Activated naive CD4-positive, alpha-beta T cell treated with anti-CD3 and anti-CD28 coated beads for 36 hours (primary cell): Measurements from ENCODE around the gene ATXN7L2. TPM values are rescaled to one million over a fixed set of nuclear protein-coding genes. Genes with fewer than 3 reads are reported as not detected.

Source experiments
- CTCF ChIA-PET: fragments of 350-600 bp; sonication (Branson Sonifier 250); formaldehyde crosslinking; loops from one replicate; lab custom pipeline; 2021; ENCODE audit warnings: antibody characterized with exemption; lab: Charles Lee
- DNase-seq: peaks from one replicate; pipeline ENCODE4 v3.0.0-alpha.2; 2020
- H3K27ac Mint-ChIP-seq: one replicate; pipeline ENCODE4 v1.8.0; 2021; ENCODE audit warnings: mild to moderate bottlenecking, mixed read lengths
- H3K27me3 Mint-ChIP-seq: one replicate; pipeline ENCODE4 v1.8.0; 2021; ENCODE audit warnings: low read depth, mixed read lengths
- H3K36me3 Mint-ChIP-seq: one replicate; pipeline ENCODE4 v1.8.0; 2021; ENCODE audit warnings: low read depth, mixed read lengths
- H3K4me1 Mint-ChIP-seq: one replicate; pipeline ENCODE4 v1.8.0; 2021; ENCODE audit warnings: low read depth, mixed read lengths
- H3K4me3 Mint-ChIP-seq: one replicate; pipeline ENCODE4 v1.8.0; 2021; ENCODE audit warnings: mild to moderate bottlenecking, moderate library complexity, mixed read lengths
- H3K9me3 Mint-ChIP-seq: one replicate; pipeline ENCODE4 v1.8.0; 2021; ENCODE audit warnings: mixed read lengths
- intact Hi-C: fragments of 100-400 bp; cut with micrococcal nuclease; formaldehyde crosslinking; loops from one replicate; pipeline ENCODE4 v1.15.1; 2023
- total RNA-seq, 2 experiments: library from RNA; stranded (reverse); gene quantifications; one replicate each; pipeline ENCODE4 v1.2.3, GENCODE V29; 2021

ATXN7L2 gene
- total RNA-seq, 2 experiments from 2014 or later: 15.2 to 16.4 TPM

GRCh38 chr1:109513110-109513710, 29.5 kb downstream of the ATXN7L2 start:
- no peaks in the 10 kb centered on the region for H3K27me3 Mint-ChIP-seq
- H3K27ac Mint-ChIP-seq: no peak overlapping the region
- DNase-seq: no peak
- H3K4me1 Mint-ChIP-seq: peaks cover 29% of the 10 kb centered on the region
- no peaks in the 10 kb centered on the region for H3K9me3 Mint-ChIP-seq
- intact Hi-C loops: no loop called here
- peaks cover 2% of the 10 kb centered on the region for H3K36me3 Mint-ChIP-seq
- H3K4me3 Mint-ChIP-seq: no peak overlapping the region
- CTCF ChIA-PET: interaction anchor here (0.7 to 35.8 kb wide), 4 partner anchors 17 to 114 kb away, joined by 3 to 1207 read pairs (median 190); partner anchors contain the start of genes CYB561D1 and GPR61

- H3K9me3 Mint-ChIP-seq: no peaks in the 10 kb centered on the region
- H3K4me3 Mint-ChIP-seq: no peak overlapping the region
- CTCF ChIA-PET: interaction anchor here (0.6 to 35.8 kb wide), 8 partner anchors 10 to 1550 kb away, joined by 3 to 1207 read pairs (median 5); partner anchors contain the start of genes CYB561D1 and GPR61
- intact Hi-C loops: no loop called here
- H3K27me3 Mint-ChIP-seq: no peaks in the 10 kb centered on the region
- DNase-seq: no peak
- H3K4me1 Mint-ChIP-seq: peaks cover 18% of the 10 kb centered on the region
- H3K27ac Mint-ChIP-seq: no peak overlapping the region
- no peaks in the 10 kb centered on the region for H3K36me3 Mint-ChIP-seq
Observed at GRCh38 chr1:109514846-109515245, 31.1 kb downstream of the ATXN7L2 start.

GRCh38 chr1:109516872-109517271, 33.2 kb downstream of the ATXN7L2 start:
- no peak for DNase-seq
- CTCF ChIA-PET: interaction anchor here (0.7 to 35.8 kb wide), 5 partner anchors 14 to 239 kb away, joined by 3 to 1207 read pairs (median 4); partner anchors contain the start of genes CYB561D1 and GPR61
- no peaks in the 10 kb centered on the region for H3K36me3 Mint-ChIP-seq
- H3K4me1 Mint-ChIP-seq: no peaks in the 10 kb centered on the region
- no peak overlapping the region for H3K27ac Mint-ChIP-seq
- H3K9me3 Mint-ChIP-seq: no peaks in the 10 kb centered on the region
- no peak overlapping the region for H3K4me3 Mint-ChIP-seq
- intact Hi-C loops: no loop called here
- no peaks in the 10 kb centered on the region for H3K27me3 Mint-ChIP-seq

- Mint-ChIP-seq H3K4me3 (no peak overlapping the region), H3K36me3 (no peaks in the 10 kb centered on the region), H3K9me3 (no peaks in the 10 kb centered on the region), H3K4me1 (no peaks in the 10 kb centered on the region), H3K27ac (no peak overlapping the region), H3K27me3 (no peaks in the 10 kb centered on the region)
- CTCF ChIA-PET: interaction anchor here (21.4 to 35.8 kb wide), 2 partner anchors 14 to 21 kb away, joined by 375 to 1207 read pairs; partner anchors contain the start of genes CYB561D1 and GPR61
- no peak for DNase-seq
- intact Hi-C loops: no loop called here
Observed at GRCh38 chr1:109517337-109517736, 33.6 kb downstream of the ATXN7L2 start.

GRCh38 chr1:109521002-109521951, 37.6 kb downstream of the ATXN7L2 start:
- H3K4me3 Mint-ChIP-seq: no peak overlapping the region
- no peak for DNase-seq
- no peaks in the 10 kb centered on the region for H3K36me3 Mint-ChIP-seq
- H3K27ac Mint-ChIP-seq: no peak overlapping the region
- no peaks in the 10 kb centered on the region for H3K4me1 Mint-ChIP-seq
- no peaks in the 10 kb centered on the region for H3K9me3 Mint-ChIP-seq
- intact Hi-C loops: no loop called here
- CTCF ChIA-PET: interaction anchor here (0.6 to 19.9 kb wide), 6 partner anchors 11 to 243 kb away, joined by 3 to 1207 read pairs (median 10); partner anchors contain the start of genes AMIGO1, ATXN7L2 and CYB561D1
- H3K27me3 Mint-ChIP-seq: no peaks in the 10 kb centered on the region

- CTCF ChIA-PET: interaction anchor here (0.6 to 19.9 kb wide), 3 partner anchors 10 to 244 kb away, joined by 3 to 1207 read pairs (median 16); partner anchors contain the start of genes AMIGO1, ATXN7L2 and CYB561D1
- Mint-ChIP-seq H3K36me3 (no peaks in the 10 kb centered on the region), H3K27me3 (no peaks in the 10 kb centered on the region), H3K4me3 (no peak overlapping the region), H3K9me3 (no peaks in the 10 kb centered on the region), H3K4me1 (no peaks in the 10 kb centered on the region), H3K27ac (no peak overlapping the region)
- intact Hi-C loops: no loop called here
- no peak for DNase-seq
Observed at GRCh38 chr1:109522026-109522425, 38.3 kb downstream of the ATXN7L2 start.

- Mint-ChIP-seq H3K4me1 (no peaks in the 10 kb centered on the region), H3K4me3 (no peak overlapping the region), H3K27me3 (no peaks in the 10 kb centered on the region), H3K27ac (no peak overlapping the region), H3K9me3 (no peaks in the 10 kb centered on the region), H3K36me3 (no peaks in the 10 kb centered on the region)
- intact Hi-C loops: no loop called here
- DNase-seq: no peak
- CTCF ChIA-PET: interaction anchor here (1.3 to 19.9 kb wide), 3 partner anchors 9 to 23 kb away, joined by 3 to 1207 read pairs (median 16); partner anchors contain the start of genes AMIGO1, ATXN7L2 and CYB561D1
Observed at GRCh38 chr1:109523706-109524105, 40.0 kb downstream of the ATXN7L2 start.

GRCh38 chr1:109527098-109527811, 43.5 kb downstream of the ATXN7L2 start:
- DNase-seq: no peak
- CTCF ChIA-PET: interaction anchor here (19.9 kb wide), 1 partner anchor 26 kb away, joined by 1207 read pairs; the partner anchor contains the start of genes AMIGO1, ATXN7L2 and CYB561D1
- Mint-ChIP-seq H3K27me3 (no peaks in the 10 kb centered on the region), H3K9me3 (no peaks in the 10 kb centered on the region), H3K4me3 (no peak overlapping the region), H3K36me3 (no peaks in the 10 kb centered on the region), H3K4me1 (peaks cover 16% of the 10 kb centered on the region), H3K27ac (no peak overlapping the region)
- intact Hi-C loops: no loop called here

- Mint-ChIP-seq H3K27me3 (no peaks in the 10 kb centered on the region), H3K36me3 (no peaks in the 10 kb centered on the region)
- intact Hi-C loops: no loop called here
Observed at GRCh38 chr1:109527846-109528695, 44.4 kb downstream of the ATXN7L2 start.

GRCh38 chr1:109528712-109529111, 45.0 kb downstream of the ATXN7L2 start:
- H3K4me3 Mint-ChIP-seq: no peak overlapping the region
- DNase-seq: no peak
- H3K4me1 Mint-ChIP-seq: peaks cover 22% of the 10 kb centered on the region
- no peak overlapping the region for H3K27ac Mint-ChIP-seq
- intact Hi-C loops: no loop called here
- H3K9me3 Mint-ChIP-seq: no peaks in the 10 kb centered on the region
- H3K36me3 Mint-ChIP-seq: no peaks in the 10 kb centered on the region
- CTCF ChIA-PET: interaction anchor here (1.0 to 19.9 kb wide), 4 partner anchors 28 to 251 kb away, joined by 3 to 1207 read pairs (median 6); partner anchors contain the start of genes AMIGO1, ATXN7L2, CYB561D1 and PSRC1
- no peaks in the 10 kb centered on the region for H3K27me3 Mint-ChIP-seq

More at GRCh38 chr1:109527846-109528695, 44.4 kb downstream of the ATXN7L2 start:
- no peak overlapping the region for H3K4me3 Mint-ChIP-seq
- H3K27ac Mint-ChIP-seq: no peak overlapping the region
- CTCF ChIA-PET: interaction anchor here (1.4 to 19.9 kb wide), 2 partner anchors 27 to 245 kb away, joined by 4 to 1207 read pairs; partner anchors contain the start of genes AMIGO1, ATXN7L2, CYB561D1 and PSRC1
- DNase-seq: no peak
- peaks cover 22% of the 10 kb centered on the region for H3K4me1 Mint-ChIP-seq
- no peaks in the 10 kb centered on the region for H3K9me3 Mint-ChIP-seq
